IMR-90 (cell line): ENCODE results near the gene TEAD4.

Experiments
- BHLHE40 ChIP-seq: fragments of 150-350 bp; IDR thresholded peaks from 2 replicates; pipeline ENCODE4 v1.6.1; 2016; ENCODE audit warnings: mild to moderate bottlenecking, low read depth, low read length
- RCOR1 ChIP-seq: IDR thresholded peaks from 2 replicates; pipeline ENCODE4 v1.6.1; 2012; ENCODE audit warnings: mild to moderate bottlenecking, low read length, improper control_type of control experiment; ENCODE audit not compliant: insufficient replicate concordance
- RFX5 ChIP-seq: IDR thresholded peaks from 2 replicates; pipeline ENCODE4 v1.8.0; 2012; ENCODE audit warnings: low read depth, mild to moderate bottlenecking, low read length, moderate library complexity
- SMC3 ChIP-seq: fragments of 150-350 bp; IDR thresholded peaks from 2 replicates; pipeline ENCODE4 v1.6.1; 2016; ENCODE audit warnings: low read depth, mild to moderate bottlenecking, antibody characterized with exemption, low read length, moderate library complexity
- TF ChIP-seq, protein P1 (sequence below): conservative IDR thresholded peaks from 2 replicates; pipeline ENCODE4 v1.5.1; 2012; ENCODE audit warnings: mild to moderate bottlenecking, low read depth, low read length, improper control_type of control experiment
- TF ChIP-seq, protein P2 (sequence below): fragments of 150-350 bp; IDR thresholded peaks from 2 replicates; pipeline ENCODE4 v1.6.1; 2016; ENCODE audit warnings: low read depth, mild to moderate bottlenecking, low read length, moderate library complexity, borderline replicate concordance

DNA sequence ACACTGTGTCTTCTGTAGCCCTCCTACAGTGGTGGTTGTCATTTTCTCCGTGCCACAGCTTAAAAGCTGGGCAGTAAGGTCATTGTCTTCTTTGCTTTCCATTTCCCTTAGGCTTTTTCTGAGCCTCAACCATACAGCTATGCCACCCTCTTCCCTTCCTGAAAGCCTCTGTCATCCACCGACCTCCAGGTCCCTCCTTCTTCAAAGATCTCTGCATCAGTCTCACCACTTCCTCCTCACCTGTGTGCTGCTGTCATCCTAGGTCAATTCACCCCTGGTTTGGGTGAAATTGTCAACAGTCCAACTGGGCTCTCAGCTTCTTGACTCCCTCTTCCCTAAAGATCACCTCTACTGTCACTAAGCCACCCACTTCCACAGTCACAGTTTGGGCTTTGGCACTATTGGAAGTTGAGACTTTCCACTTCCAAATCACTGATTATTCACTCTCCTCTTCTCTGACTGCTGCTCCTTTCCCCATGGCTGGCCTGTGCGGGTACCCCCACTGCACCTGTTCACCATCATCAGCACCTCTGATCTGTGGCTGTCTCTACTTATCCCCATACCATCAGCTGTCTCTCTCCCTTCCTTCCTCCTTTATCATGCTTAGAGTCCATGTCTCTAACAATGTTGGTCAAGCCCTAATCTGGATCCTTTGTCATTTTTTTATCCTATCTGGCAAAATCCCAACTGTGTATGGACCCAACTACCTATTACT, 102.5 kb downstream of the TEAD4 start:
- TF ChIP-seq, protein P1, sequence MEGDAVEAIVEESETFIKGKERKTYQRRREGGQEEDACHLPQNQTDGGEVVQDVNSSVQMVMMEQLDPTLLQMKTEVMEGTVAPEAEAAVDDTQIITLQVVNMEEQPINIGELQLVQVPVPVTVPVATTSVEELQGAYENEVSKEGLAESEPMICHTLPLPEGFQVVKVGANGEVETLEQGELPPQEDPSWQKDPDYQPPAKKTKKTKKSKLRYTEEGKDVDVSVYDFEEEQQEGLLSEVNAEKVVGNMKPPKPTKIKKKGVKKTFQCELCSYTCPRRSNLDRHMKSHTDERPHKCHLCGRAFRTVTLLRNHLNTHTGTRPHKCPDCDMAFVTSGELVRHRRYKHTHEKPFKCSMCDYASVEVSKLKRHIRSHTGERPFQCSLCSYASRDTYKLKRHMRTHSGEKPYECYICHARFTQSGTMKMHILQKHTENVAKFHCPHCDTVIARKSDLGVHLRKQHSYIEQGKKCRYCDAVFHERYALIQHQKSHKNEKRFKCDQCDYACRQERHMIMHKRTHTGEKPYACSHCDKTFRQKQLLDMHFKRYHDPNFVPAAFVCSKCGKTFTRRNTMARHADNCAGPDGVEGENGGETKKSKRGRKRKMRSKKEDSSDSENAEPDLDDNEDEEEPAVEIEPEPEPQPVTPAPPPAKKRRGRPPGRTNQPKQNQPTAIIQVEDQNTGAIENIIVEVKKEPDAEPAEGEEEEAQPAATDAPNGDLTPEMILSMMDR: no peak
- TF ChIP-seq SMC3 (no peak), BHLHE40 (no peak), RCOR1 (no peak), RFX5 (no peak)
- TF ChIP-seq, protein P2, sequence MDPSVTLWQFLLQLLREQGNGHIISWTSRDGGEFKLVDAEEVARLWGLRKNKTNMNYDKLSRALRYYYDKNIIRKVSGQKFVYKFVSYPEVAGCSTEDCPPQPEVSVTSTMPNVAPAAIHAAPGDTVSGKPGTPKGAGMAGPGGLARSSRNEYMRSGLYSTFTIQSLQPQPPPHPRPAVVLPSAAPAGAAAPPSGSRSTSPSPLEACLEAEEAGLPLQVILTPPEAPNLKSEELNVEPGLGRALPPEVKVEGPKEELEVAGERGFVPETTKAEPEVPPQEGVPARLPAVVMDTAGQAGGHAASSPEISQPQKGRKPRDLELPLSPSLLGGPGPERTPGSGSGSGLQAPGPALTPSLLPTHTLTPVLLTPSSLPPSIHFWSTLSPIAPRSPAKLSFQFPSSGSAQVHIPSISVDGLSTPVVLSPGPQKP: no peak
